Loucy (cell line): Measurements from ENCODE around the gene RSF1.

Experiments used
- H2AFZ ChIP-seq: fragments of 200-600 bp; sonication (generic); 2 replicates; pipeline ENCODE4 v1.6.0; 2016; ENCODE audit warnings: antibody characterized with exemption, mild to moderate bottlenecking, low read length, moderate library complexity
- H3F3A ChIP-seq: fragments of 200-600 bp; 2 replicates; pipeline ENCODE4 v1.6.0; 2016; ENCODE audit warnings: antibody characterized with exemption, low read depth, mild to moderate bottlenecking
- H3K27me3 ChIP-seq: fragments of 200-600 bp; sonication (generic); 2 replicates; pipeline ENCODE4 v1.6.1; 2014; ENCODE audit warnings: low read length, mild to moderate bottlenecking; ENCODE audit not compliant: insufficient read depth, poor library complexity, severe bottlenecking
- H3K36me3 ChIP-seq: fragments of 200-600 bp; sonication (generic); 2 replicates; pipeline ENCODE4 v1.6.1; 2016; ENCODE audit warnings: low read length; ENCODE audit not compliant: insufficient read depth
- H3K4me1 ChIP-seq: fragments of 200-600 bp; sonication (generic); 2 replicates; pipeline ENCODE4 v1.5.1; 2014; ENCODE audit warnings: low read length, mild to moderate bottlenecking; ENCODE audit not compliant: insufficient read depth, poor library complexity, severe bottlenecking
- H3K4me2 ChIP-seq: fragments of 200-600 bp; sonication (generic); 2 replicates; pipeline ENCODE4 v1.6.0; 2014; ENCODE audit warnings: antibody characterized with exemption, low read length, low read depth, mild to moderate bottlenecking; ENCODE audit not compliant: poor library complexity, severe bottlenecking
- H3K4me3 ChIP-seq: fragments of 200-600 bp; sonication (generic); 2 replicates; pipeline ENCODE4 v1.5.1; 2014; ENCODE audit warnings: low read length, mild to moderate bottlenecking, mixed read lengths; ENCODE audit not compliant: poor library complexity, severe bottlenecking
- H3K79me2 ChIP-seq: fragments of 200-600 bp; sonication (generic); 2 replicates; pipeline ENCODE4 v1.6.1; 2014; ENCODE audit warnings: low read length; ENCODE audit not compliant: insufficient read depth
- H3K9ac ChIP-seq: fragments of 200-600 bp; sonication (generic); 2 replicates; pipeline ENCODE4 v1.6.0; 2014; ENCODE audit warnings: mild to moderate bottlenecking, low read depth, low read length, moderate library complexity; ENCODE audit not compliant: poor library complexity, severe bottlenecking
- H3K9me2 ChIP-seq: fragments of 200-600 bp; sonication (generic); replicated peaks from 2 replicates; pipeline ENCODE4 v1.6.1; 2016; ENCODE audit warnings: low read depth, low read length, mixed read lengths
- H3K9me3 ChIP-seq: fragments of 200-600 bp; sonication (generic); 2 replicates; pipeline ENCODE4 v1.6.1; 2014; ENCODE audit warnings: mild to moderate bottlenecking, antibody characterized with exemption, low read length, low read depth; ENCODE audit not compliant: insufficient read depth
- H4K20me1 ChIP-seq: fragments of 200-600 bp; sonication (generic); 2 replicates; pipeline ENCODE4 v1.6.0; 2014; ENCODE audit warnings: antibody characterized with exemption, low read length, mild to moderate bottlenecking; ENCODE audit not compliant: insufficient read depth, poor library complexity, severe bottlenecking
- CTCF ChIP-seq: fragments of 200-600 bp; sonication (generic); conservative IDR thresholded peaks from 2 replicates; pipeline ENCODE4 v1.5.1; 2014; ENCODE audit warnings: mild to moderate bottlenecking, antibody characterized with exemption, low read length
- EZH2phosphoT487 ChIP-seq: fragments of 200-600 bp; IDR thresholded peaks from 2 replicates; pipeline ENCODE4 v1.6.1; 2018; ENCODE audit warnings: antibody characterized with exemption, mild to moderate bottlenecking, moderate library complexity, borderline replicate concordance

The RSF1 gene

GRCh38 chr11:77820565-77821348 lies at the start of gene RSF1, which contains the start of gene AAMDC:
RSF1 (minus strand) TSS chr11:77820722; CDS start chr11:77820714, 8 bp downstream.
AAMDC (plus strand) TSS chr11:77821144; CDS start chr11:77842497, 21,353 bp downstream.
- Histone ChIP-seq H3K4me1 (peaks cover 31% of the 10 kb centered on the region), H3K36me3 (no peaks in the 10 kb centered on the region), H3K9me3 (no peaks in the 10 kb centered on the region), H3K27me3 (peaks cover 7% of the 10 kb centered on the region), H4K20me1 (peaks cover 43% of the 10 kb centered on the region), H3K9me2 (no peaks in the 10 kb centered on the region), H3F3A (no peaks in the 10 kb centered on the region), H3K79me2 (peaks cover 56% of the 10 kb centered on the region), H3K4me2 (peak within 1 kb of the TSS; percentile 90), H3K4me3 (peak within 1 kb of the TSS; percentile 99), H2AFZ (peak within 1 kb of the TSS; percentile 84), H3K9ac (peak within 1 kb of the TSS; percentile 91)
- TF ChIP-seq EZH2phosphoT487 (no peak), CTCF (peak; percentile 70)

- Histone ChIP-seq H3K4me3 (no peak overlapping the region), H2AFZ (no peak overlapping the region), H3K79me2 (no peaks in the 10 kb centered on the region), H3K9me2 (no peaks in the 10 kb centered on the region), H3K4me2 (no peak overlapping the region), H3K4me1 (no peaks in the 10 kb centered on the region), H3K27me3 (no peaks in the 10 kb centered on the region), H3K9me3 (no peaks in the 10 kb centered on the region), H4K20me1 (no peaks in the 10 kb centered on the region), H3K36me3 (peaks cover 11% of the 10 kb centered on the region; the same call in 1 of the 2 replicates), H3K9ac (no peak overlapping the region), H3F3A (no peaks in the 10 kb centered on the region)
- TF ChIP-seq CTCF (no peak), EZH2phosphoT487 (no peak)
These were observed 48.2 kb upstream of the RSF1 start for GRCh38 chr11:77868744-77869143.

GRCh38 chr11:77866336-77866735 lies 45.8 kb upstream of the RSF1 start:
- Histone ChIP-seq H3F3A (no peaks in the 10 kb centered on the region), H3K79me2 (no peaks in the 10 kb centered on the region), H3K9me2 (no peaks in the 10 kb centered on the region), H3K9me3 (no peaks in the 10 kb centered on the region), H3K36me3 (no peaks in the 10 kb centered on the region), H2AFZ (no peak overlapping the region), H3K27me3 (no peaks in the 10 kb centered on the region), H3K4me2 (no peak overlapping the region), H3K9ac (no peak overlapping the region), H4K20me1 (no peaks in the 10 kb centered on the region), H3K4me3 (no peak overlapping the region), H3K4me1 (no peaks in the 10 kb centered on the region)
- TF ChIP-seq CTCF (no peak), EZH2phosphoT487 (no peak)
